Tibial nerve (tissue), 4 donors: ENCODE data around the gene TNXB.
"Not testable (repeated sequence)": the region's sequence is repeated elsewhere in the genome, so short reads cannot be mapped to it uniquely, and the experiment has no call there.

Experiments
- CTCF ChIP-seq, 5 experiments: fragments of 200-600 bp in 3 of 5; fragments of 450-650 bp in 2 of 5; sonication (generic) in 3 of 5; IDR thresholded peaks; one replicate each; pipeline ENCODE4 v1.5.1; 2016 to 2019; ENCODE audit warnings: antibody characterized with exemption in 5 of 5, mild to moderate bottlenecking in 3 of 5, moderate library complexity in 2 of 5
- EP300 ChIP-seq, 2 donors: sonication (generic); formaldehyde crosslinking; IDR thresholded peaks; one replicate each; pipeline ENCODE4 v1.6.1; 2017; ENCODE audit warnings: antibody characterized with exemption in 2 of 2, mild to moderate bottlenecking in 1 of 2
- POLR2A ChIP-seq, 2 donors: fragments of 450-650 bp; IDR thresholded peaks; one replicate each; pipeline ENCODE4 v1.6.1; 2017; ENCODE audit warnings: antibody characterized with exemption in 2 of 2, mild to moderate bottlenecking in 2 of 2, moderate library complexity in 2 of 2

GRCh38 chr6:32022100-32022499, 87.0 kb downstream of the TNXB start:
- not testable (repeated sequence) for TF ChIP-seq CTCF, POLR2A, EP300 (IDR thresholded peaks at IDR 0.05)
